Upper lobe of left lung (tissue), 6 donors: ENCODE measurements around the gene IFNGR2. TPM values are rescaled to one million over a fixed set of nuclear protein-coding genes. Genes with fewer than 3 reads are reported as not detected.

Experiments
- total RNA-seq, 6 donors: library from RNA; depleted of rRNA in 4 of 6; stranded (reverse); fragments of >200 nt in 4 of 6; gene quantifications; one replicate each; pipeline versions ENCODE4 v1.1.0 to v1.2.1, GENCODE V29; 2016 to 2021
- donor health status: DM: no; HTN: no; CAD: no; lungs with moderate emphysema.
- donor health status: DM: no; HTN: yes; CAD: no; lungs with severe emphysema.

Gene IFNGR2
- total RNA-seq, 6 donors from 2014 or later, result 35.6 to 89.8 (median 62.0) TPM

Other genes with a start within 250 kb of the IFNGR2 start
- 10 to 100 TPM; 10.5 to 36.0 (median 22.3) TPM for gene IFNAR2, start 173.5 kb upstream of the IFNGR2 start, total RNA-seq
- 10 to 100 TPM; 11.5 to 49.2 (median 41.0) TPM for gene IL10RB, start 137.0 kb upstream of the IFNGR2 start, total RNA-seq
- 10 to 100 TPM; 17.1 to 68.5 (median 36.0) TPM for gene IFNAR1, start 78.4 kb upstream of the IFNGR2 start, total RNA-seq
- 100 to 1,000 TPM in 2 of 6 donors, 10 to 100 TPM in 4; 45.1 to 155 (median 68.0) TPM for gene TMEM50B, start 76.6 kb downstream of the IFNGR2 start, total RNA-seq
- gene DNAJC28, start 88.3 kb downstream of the IFNGR2 start, total RNA-seq, result 1 to 10 TPM in 5 of 6 donors, under 1 TPM in 1; 0.55 to 3.1 (median 1.6) TPM
- 10 to 100 TPM; 55.9 to 89.8 (median 64.3) TPM for gene GART, start 138.7 kb downstream of the IFNGR2 start, total RNA-seq
- gene SON, start 139.6 kb downstream of the IFNGR2 start, total RNA-seq, result 1,000 to 10,000 TPM in 1 of 6 donors, 100 to 1,000 TPM in 5; 236 to 1,038 (median 307) TPM
- gene DONSON, start 185.3 kb downstream of the IFNGR2 start, total RNA-seq, result 10 to 100 TPM in 2 of 6 donors, 1 to 10 TPM in 4; 4.3 to 19.2 (median 6.3) TPM
- gene CRYZL1, start 238.3 kb downstream of the IFNGR2 start, total RNA-seq, result 10 to 100 TPM; 20.2 to 80.7 (median 31.7) TPM
- gene ITSN1, start 239.1 kb downstream of the IFNGR2 start, total RNA-seq, result 100 to 1,000 TPM in 1 of 6 donors, 10 to 100 TPM in 5; 19.3 to 103 (median 38.7) TPM